Fibroblast of peridontal ligament (primary cell): ENCODE data around the gene ATP13A1.

Source experiments
- DNase-seq: peaks from one replicate; pipeline ENCODE4 v3.0.0-alpha.2; 2010; ENCODE audit errors: extremely low read depth

Gene ATP13A1

GRCh38 chr19:19662871-19663255 is 613 bp downstream of the ATP13A1 start:
- DNase-seq, result no peak

- no peak for DNase-seq
Measured at GRCh38 chr19:19662344-19662743, 1.1 kb downstream of the ATP13A1 start.

- no peak for DNase-seq
Measured at GRCh38 chr19:19661675-19662251, 1.7 kb downstream of the ATP13A1 start.

- no peak for DNase-seq
Measured at GRCh38 chr19:19661141-19661674, 2.3 kb downstream of the ATP13A1 start.

- no peak for DNase-seq
Measured at GRCh38 chr19:19659646-19660245, 3.7 kb downstream of the ATP13A1 start.

- DNase-seq, result no peak
Measured at GRCh38 chr19:19657397-19657783, 6.1 kb downstream of the ATP13A1 start.

- DNase-seq, result no peak
Measured at GRCh38 chr19:19656451-19657396, 6.8 kb downstream of the ATP13A1 start.

- no peak for DNase-seq
Measured at GRCh38 chr19:19655641-19656343, 7.7 kb downstream of the ATP13A1 start.

- no peak for DNase-seq
Measured at GRCh38 chr19:19655051-19655594, 8.4 kb downstream of the ATP13A1 start.

- no peak for DNase-seq
Measured at GRCh38 chr19:19654441-19654840, 9.0 kb downstream of the ATP13A1 start.

- no peak for DNase-seq
Measured at GRCh38 chr19:19653597-19654147, 9.8 kb downstream of the ATP13A1 start.

GRCh38 chr19:19652482-19653295 is 10.8 kb downstream of the ATP13A1 start:
- DNase-seq, result no peak

GRCh38 chr19:19651076-19651475 is 12.4 kb downstream of the ATP13A1 start:
- DNase-seq, result no peak

GRCh38 chr19:19650331-19650730 is 13.1 kb downstream of the ATP13A1 start:
- no peak for DNase-seq

- DNase-seq, result no peak
Measured at GRCh38 chr19:19649580-19649995, 13.9 kb downstream of the ATP13A1 start.

- no peak for DNase-seq
Measured at GRCh38 chr19:19649155-19649554, 14.3 kb downstream of the ATP13A1 start.

GRCh38 chr19:19647037-19647835 is 16.2 kb downstream of the ATP13A1 start:
- no peak for DNase-seq

GRCh38 chr19:19645233-19645870 is 18.1 kb downstream of the ATP13A1 start:
- DNase-seq, result no peak

- no peak for DNase-seq
Measured at GRCh38 chr19:19644054-19644388, 19.5 kb downstream of the ATP13A1 start.
